IPS-NIHi11 (cell line): ENCODE results near the gene ACOD1.
A peak's percentile ranks its signal among the peaks of the same experiment; 100 is the strongest.
"Not testable (repeated sequence)": the region's sequence is repeated elsewhere in the genome, so short reads cannot be mapped to it uniquely, and the experiment has no call there.

Experiments
- DNase-seq: peaks from one replicate; pipeline ENCODE4 v3.0.0; 2012; ENCODE audit warnings: mixed read lengths, low spot score

ACOD1 gene

DNA sequence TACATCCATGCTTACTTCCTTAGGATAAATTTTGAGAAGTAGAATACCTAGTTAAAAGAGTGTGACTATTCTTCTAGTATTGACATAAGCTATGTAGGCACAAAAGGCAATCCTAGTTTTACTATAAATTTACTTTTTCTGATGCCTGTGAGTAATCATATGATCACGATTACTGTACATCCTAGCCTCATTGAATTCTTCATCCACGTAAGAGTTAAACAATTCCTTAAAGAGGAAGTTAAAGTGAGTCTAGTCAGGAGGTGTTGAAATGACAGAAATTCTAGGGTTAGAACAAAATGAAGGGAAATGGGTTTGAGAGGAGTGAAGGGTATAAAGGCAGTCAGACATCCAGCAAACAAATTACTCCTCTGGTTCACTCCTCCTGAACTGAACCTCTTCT is at the start of gene ACOD1:
ACOD1 (plus strand) TSS at position 363 of the 400 bp plus-strand sequence. CDS start 48 bp downstream, outside the sequence.
- DNase-seq = no peak

DNA sequence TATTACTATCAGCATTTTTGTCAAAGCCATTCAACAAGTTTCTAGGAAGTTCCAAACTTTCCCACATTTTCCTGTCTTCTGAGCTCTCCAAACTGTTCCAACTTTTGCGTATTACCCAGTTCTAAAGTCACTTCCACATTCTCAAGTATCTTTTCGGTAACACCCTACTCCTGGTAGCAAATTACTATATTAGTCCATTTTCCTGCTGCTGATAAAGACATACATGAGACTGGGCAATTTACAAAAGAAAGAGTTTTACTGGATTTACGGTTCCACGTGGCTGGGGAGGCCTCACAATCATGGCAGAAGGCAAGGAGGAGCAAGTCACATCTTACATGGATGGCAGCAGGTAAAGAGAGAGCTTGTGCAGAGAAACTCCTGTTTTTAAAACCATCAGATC is 49.2 kb upstream of the ACOD1 start:
- not testable (repeated sequence) for DNase-seq

DNA sequence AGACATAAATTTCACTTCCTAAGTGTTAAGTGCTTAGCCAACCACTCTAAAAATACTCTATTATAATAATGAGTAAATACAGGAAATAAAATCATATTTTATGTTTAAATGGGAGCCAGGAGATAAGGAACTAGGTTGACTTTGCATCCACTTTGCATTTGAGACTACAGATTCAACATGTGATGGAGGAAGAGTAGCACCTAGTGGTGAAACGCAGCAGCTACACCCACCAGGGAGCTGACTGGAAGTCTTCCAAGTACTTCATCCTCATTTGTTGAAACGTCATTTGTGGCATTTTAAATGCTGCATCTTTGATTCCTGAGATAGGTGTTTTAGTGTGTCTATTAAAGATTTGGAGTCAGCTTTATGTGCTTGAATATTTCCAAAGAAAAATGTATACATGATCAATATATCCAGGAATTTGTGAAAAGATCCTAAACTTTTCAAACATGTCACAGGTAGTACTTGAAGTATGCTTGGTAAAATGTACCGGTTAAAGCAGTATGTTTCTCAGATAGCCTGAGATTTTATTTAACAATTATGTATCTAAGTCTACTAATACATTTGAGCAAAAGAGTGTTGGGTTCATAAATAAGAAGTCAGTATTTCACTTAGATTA is 44.7 kb upstream of the ACOD1 start:
- peak; percentile 65 for DNase-seq

- no peak for DNase-seq
Observed at GRCh38 chr13:76904507-76904906, 43.8 kb upstream of the ACOD1 start.

DNA sequence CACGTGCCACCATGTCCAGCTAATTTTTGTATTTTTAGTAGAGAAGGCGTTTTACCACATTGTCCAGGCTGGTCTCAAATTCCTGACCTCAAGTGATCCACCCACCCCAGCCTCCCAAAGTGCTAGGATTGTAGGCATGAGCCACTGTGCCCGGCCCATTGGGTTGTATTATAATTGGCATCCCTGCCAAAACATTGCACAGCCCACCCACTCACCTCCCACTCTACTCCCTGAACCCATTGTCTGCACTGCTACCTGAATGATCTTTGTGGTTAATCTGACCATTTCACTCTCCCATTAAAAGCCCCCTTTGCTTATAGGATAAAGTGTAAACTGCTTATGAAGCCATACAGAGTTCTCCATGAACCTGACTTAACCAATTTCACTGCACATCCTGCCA is 35.8 kb upstream of the ACOD1 start:
- no peak for DNase-seq

GRCh38 chr13:76913898-76914297 is 34.4 kb upstream of the ACOD1 start:
- no peak for DNase-seq

GRCh38 chr13:76917095-76917494 is 31.2 kb upstream of the ACOD1 start:
- DNase-seq = no peak

DNA sequence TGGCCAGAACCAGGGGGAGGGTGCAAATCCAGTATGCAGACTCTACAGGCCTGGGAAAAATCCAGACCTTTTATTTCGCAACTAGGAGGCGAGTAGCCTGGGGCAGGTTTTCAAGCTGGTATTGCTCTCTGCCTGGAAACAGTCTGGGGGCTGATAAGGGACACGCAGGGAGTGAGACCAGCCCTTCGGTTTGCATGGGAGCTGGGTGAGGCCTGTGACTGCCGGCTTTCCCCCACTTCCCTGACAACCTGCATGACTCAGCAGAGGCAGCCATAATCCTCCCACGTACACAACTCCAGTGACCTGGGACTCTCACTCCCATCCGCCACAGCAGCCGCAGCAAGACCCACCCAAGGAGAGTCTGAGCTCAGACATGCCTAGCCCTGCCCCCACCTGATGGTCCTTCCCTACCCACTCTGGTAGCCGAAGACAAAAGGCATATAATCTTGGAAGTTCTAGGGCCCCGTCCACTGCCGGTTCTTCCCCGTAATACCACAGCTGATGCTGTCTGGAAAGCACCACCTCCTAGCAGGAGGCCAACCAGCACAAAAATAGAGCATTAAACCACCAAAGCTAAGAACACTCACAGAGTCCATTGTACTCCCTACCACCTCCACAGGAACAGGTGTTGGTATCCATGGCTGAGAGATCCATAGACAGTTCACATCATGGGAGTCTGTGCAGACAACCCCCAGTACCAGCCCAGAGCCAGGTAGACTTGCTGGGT is 30.4 kb upstream of the ACOD1 start:
- not testable (repeated sequence) for DNase-seq

GRCh38 chr13:76921516-76921915 is 26.8 kb upstream of the ACOD1 start:
- DNase-seq = no peak

- DNase-seq = no peak
Observed at GRCh38 chr13:76925115-76925514, 23.2 kb upstream of the ACOD1 start.

- DNase-seq = no peak
Observed at GRCh38 chr13:76927955-76928354, 20.4 kb upstream of the ACOD1 start.

- DNase-seq = no peak
Observed at GRCh38 chr13:76928456-76928855, 19.9 kb upstream of the ACOD1 start.

DNA sequence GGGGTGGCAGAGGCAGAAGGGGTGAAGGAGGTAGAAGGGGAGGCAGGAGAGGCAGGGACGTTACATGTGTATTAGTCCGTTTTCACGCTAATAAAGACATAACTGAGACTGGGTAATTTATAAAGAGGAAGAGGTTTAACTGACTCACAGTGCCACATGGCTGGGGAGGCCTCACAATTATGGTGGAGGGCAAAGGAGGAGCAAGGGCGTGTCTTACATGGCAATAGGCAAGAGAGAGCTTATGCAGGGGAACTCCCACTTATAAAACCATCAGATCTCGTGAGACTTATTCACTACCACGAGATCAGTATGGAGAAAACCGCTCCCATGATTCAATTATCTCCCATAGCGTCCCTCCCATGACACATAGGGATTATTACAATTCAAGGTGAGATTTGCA is 19.0 kb upstream of the ACOD1 start:
- DNase-seq = no peak

DNA sequence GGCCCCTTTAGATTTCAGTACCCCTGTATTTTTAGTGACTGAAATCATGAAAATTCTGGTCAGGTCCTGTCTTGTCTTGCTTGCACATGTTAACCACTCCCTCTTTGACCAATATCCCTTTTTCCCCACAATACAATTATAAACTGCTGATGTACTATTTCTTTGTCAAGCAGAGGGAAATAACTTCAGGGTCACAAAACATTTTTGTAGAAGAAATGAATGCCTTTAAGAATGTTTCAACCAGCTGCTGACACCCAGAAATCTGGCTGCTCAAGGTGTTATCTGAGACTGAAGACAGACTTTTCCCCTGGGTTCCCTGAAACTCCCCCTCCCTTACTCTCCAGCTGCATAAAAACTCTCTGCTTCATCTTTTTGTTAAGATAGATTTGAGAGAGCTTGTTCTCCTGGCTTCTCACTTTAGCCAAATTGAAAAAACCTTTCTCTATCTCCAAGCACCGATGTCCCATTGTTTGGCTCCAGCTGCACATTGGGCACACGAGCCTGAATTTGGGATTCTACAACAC is 18.4 kb upstream of the ACOD1 start:
- DNase-seq = no peak

DNA sequence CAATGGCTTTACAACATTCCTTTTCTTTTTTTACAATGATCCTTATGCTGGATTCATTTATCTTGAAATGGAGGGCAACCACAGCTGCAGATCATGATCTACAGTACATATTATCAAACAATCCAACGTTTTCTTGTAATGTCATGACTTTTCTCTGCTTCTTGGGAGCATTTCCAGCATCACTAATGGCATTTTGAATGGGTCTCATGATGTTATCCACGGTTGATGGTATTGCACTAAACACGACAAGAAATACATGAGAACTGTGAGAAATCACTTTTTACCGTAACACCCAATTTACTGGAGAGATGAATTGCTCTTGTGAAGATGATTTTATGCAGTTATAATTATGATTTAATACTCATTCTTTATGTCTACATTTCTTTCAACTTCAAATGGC is 16.2 kb upstream of the ACOD1 start:
- DNase-seq = no peak

DNA sequence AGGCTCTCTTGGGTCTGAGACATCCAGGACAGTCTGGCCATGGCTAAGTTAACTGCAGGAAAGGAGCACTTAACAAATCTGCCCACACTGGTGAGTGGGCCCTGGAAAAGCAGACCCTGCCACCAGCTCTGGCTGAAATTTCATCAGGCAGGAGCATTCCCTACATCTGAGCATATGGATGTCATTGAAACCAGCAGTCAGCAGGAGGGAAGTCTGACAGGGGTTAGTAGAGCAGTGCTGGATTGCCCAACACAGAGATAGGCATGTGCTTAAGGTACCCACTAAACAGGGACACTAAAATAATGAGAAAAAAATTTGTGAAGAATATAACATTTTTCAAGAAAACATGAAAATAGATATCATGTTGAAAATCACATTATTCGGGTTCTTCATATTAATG is 13.6 kb upstream of the ACOD1 start:
- DNase-seq = no peak

GRCh38 chr13:76936763-76937162 is 11.5 kb upstream of the ACOD1 start:
- DNase-seq = no peak

GRCh38 chr13:76937281-76937820 is 11.0 kb upstream of the ACOD1 start:
- DNase-seq = no peak

- DNase-seq = no peak
Observed at GRCh38 chr13:76939215-76939614, 9.1 kb upstream of the ACOD1 start.

DNA sequence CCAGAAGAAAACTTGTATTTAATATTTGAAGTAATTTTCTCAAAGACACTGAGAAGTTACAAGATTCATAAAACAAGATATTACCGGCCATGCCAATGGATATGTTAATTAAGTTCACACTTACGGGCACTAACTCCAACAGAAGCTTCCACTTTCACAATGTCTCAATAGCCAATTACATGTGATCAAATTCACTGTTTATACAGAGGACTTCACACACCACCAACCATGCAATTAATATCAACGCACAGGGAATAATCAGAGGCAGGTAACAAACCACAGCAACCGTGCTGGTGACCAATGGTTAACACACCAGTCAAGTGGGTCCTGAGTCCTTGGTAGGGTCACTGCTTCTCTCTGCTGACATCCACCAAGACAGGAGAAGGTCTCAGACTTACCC is 5.9 kb upstream of the ACOD1 start:
- no peak for DNase-seq

DNA sequence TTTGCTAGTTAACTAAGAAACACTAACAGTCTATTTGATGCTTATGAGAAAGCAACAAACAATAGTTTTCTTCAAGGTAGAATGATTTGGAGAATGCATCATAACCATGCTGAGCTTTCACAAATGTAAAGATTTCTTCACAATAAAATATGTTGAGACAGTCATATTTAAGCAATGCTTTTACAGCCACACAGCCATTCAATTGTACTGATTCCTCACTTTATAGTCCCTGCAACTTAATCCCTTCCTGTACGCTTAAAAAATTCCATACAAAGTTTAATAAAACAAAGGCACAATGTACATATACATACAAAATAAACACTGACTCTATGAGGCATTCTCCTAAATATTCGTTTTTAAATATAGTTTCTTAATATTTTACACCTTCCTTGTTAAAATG is 4.7 kb upstream of the ACOD1 start:
- DNase-seq = no peak

DNA sequence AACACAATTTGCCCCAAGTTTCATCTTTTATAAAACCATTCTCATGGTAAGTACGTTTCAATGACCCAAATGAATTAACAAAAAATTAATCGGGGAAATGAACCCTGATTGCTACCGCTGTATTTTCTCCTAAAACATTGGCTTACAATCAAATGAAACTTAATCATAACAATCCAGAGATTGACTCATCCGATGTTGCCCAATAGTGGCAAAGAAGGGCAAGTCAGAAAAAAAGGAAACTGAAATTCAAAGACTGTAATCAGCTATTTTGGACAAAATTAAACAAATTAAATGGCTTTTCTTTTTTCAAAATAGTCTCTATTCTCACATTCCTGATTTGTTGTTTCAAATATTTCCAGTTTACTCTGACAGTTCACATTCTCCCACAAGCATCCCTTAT is 3.9 kb upstream of the ACOD1 start:
- no peak for DNase-seq

- no peak for DNase-seq
Observed at GRCh38 chr13:76950101-76950500, 1.8 kb downstream of the ACOD1 start.
